ENCODE measurements around the gene ETS2. TPM values are rescaled to one million over a fixed set of nuclear protein-coding genes. Genes with fewer than 3 reads are reported as not detected.

Gene ETS2
- total and polyA plus RNA-seq, 12 donors = 15.1 to 66.8 (median 44.6) TPM

- intact Hi-C loops (cut with DNase I) = no loop called here
- WGBS, 4 donors = 67 to 78% (median 73%) methylated on average over 6 of the region's 6 CpGs
- no peak for DNase-seq
These were observed 40.7 kb upstream of the ETS2 start for GRCh38 chr21:38765056-38765455.

GRCh38 chr21:38766987-38767722 lies 38.6 kb upstream of the ETS2 start:
- peak overlapping the region in 1 of 5 donors; percentile 19 for H3K27ac ChIP-seq

More at GRCh38 chr21:38765056-38765455, 40.7 kb upstream of the ETS2 start:
- Histone ChIP-seq H3K9me3 (replicated peaks in 1 of 3) (no peaks in the 10 kb centered on the region), H3K4me3 (no peak overlapping the region), H3K27me3 (no peaks in the 10 kb centered on the region), H3K36me3 (replicated peaks in 1 of 2) (no peaks in the 10 kb centered on the region), H3K27ac (no peak overlapping the region), H3K4me1 (replicated peaks in 1 of 2) (peaks cover 0 to 12% of the 10 kb centered on the region in 2 donors)
- no peak for TF ChIP-seq POLR2A (IDR thresholded peaks at IDR 0.05)
- no peak for TF ChIP-seq CTCF (IDR thresholded peaks at IDR 0.05)

GRCh38 chr21:38768471-38769063 lies 37.2 kb upstream of the ETS2 start:
- Histone ChIP-seq H3K36me3 (replicated peaks in 1 of 2) (no peaks in the 10 kb centered on the region), H3K4me3 (no peak overlapping the region), H3K27ac (no peak overlapping the region), H3K4me1 (replicated peaks in 1 of 2) (peaks cover 0 to 4% of the 10 kb centered on the region in 2 donors), H3K9me3 (replicated peaks in 1 of 3) (no peaks in the 10 kb centered on the region), H3K27me3 (no peaks in the 10 kb centered on the region)
- TF ChIP-seq CTCF (IDR thresholded peaks at IDR 0.05) = no peak
- no peak for TF ChIP-seq POLR2A (IDR thresholded peaks at IDR 0.05)
- 72 to 84% (median 79%) methylated on average over 13 of the region's 13 CpGs for WGBS, 4 donors
- DNase-seq = no peak
- intact Hi-C loops (cut with DNase I) = no loop called here

More at GRCh38 chr21:38766987-38767722, 38.6 kb upstream of the ETS2 start:
- no peak for TF ChIP-seq POLR2A (IDR thresholded peaks at IDR 0.05)
- TF ChIP-seq CTCF (IDR thresholded peaks at IDR 0.05) = no peak
- 58 to 63% (median 58%) methylated on average over 13 of the region's 13 CpGs for WGBS, 4 donors
- Histone ChIP-seq H3K27me3 (no peaks in the 10 kb centered on the region), H3K4me1 (replicated peaks in 1 of 2) (no peaks in the 10 kb centered on the region), H3K36me3 (replicated peaks in 1 of 2) (no peaks in the 10 kb centered on the region), H3K4me3 (no peak overlapping the region), H3K9me3 (replicated peaks in 1 of 3) (no peaks in the 10 kb centered on the region)
- DNase-seq = no peak
- intact Hi-C loops (cut with DNase I) = no loop called here

GRCh38 chr21:38769191-38769780 lies 36.4 kb upstream of the ETS2 start:
- TF ChIP-seq POLR2A (IDR thresholded peaks at IDR 0.05) (no peak), CTCF (IDR thresholded peaks at IDR 0.05) (no peak)
- H3K4me1 ChIP-seq (replicated peaks in 1 of 2) = peaks cover 0 to 4% of the 10 kb centered on the region in 2 donors
- no peaks in the 10 kb centered on the region for H3K9me3 ChIP-seq (replicated peaks in 1 of 3)
- H3K27me3 ChIP-seq = no peaks in the 10 kb centered on the region
- 74 to 78% (median 77%) methylated on average over 9 of the region's 9 CpGs for WGBS, 4 donors
- no peak overlapping the region for H3K27ac ChIP-seq
- intact Hi-C loops (cut with DNase I) = no loop called here
- H3K36me3 ChIP-seq (replicated peaks in 1 of 2) = no peaks in the 10 kb centered on the region
- no peak overlapping the region for H3K4me3 ChIP-seq
- no peak for DNase-seq
